Measurements from ENCODE around the gene KRABD2. TPM values are rescaled to one million over a fixed set of nuclear protein-coding genes. Genes with fewer than 3 reads are reported as not detected.

Gene KRABD2

GRCh38 chr17:8337802-8338752 is 38.4 kb downstream of the KRABD2 start:
- Histone ChIP-seq H3K9me3 (replicated peaks) (no peaks in the 10 kb centered on the region), H3K4me1 (peaks cover 1% of the 10 kb centered on the region), H3K27me3 (ENCODE audit: low read depth) (no peaks in the 10 kb centered on the region), H3K27ac (replicated peaks) (no peak overlapping the region), H3K36me3 (no peaks in the 10 kb centered on the region), H3K4me3 (no peak overlapping the region)
- TF ChIP-seq, protein P1, sequence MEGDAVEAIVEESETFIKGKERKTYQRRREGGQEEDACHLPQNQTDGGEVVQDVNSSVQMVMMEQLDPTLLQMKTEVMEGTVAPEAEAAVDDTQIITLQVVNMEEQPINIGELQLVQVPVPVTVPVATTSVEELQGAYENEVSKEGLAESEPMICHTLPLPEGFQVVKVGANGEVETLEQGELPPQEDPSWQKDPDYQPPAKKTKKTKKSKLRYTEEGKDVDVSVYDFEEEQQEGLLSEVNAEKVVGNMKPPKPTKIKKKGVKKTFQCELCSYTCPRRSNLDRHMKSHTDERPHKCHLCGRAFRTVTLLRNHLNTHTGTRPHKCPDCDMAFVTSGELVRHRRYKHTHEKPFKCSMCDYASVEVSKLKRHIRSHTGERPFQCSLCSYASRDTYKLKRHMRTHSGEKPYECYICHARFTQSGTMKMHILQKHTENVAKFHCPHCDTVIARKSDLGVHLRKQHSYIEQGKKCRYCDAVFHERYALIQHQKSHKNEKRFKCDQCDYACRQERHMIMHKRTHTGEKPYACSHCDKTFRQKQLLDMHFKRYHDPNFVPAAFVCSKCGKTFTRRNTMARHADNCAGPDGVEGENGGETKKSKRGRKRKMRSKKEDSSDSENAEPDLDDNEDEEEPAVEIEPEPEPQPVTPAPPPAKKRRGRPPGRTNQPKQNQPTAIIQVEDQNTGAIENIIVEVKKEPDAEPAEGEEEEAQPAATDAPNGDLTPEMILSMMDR (IDR thresholded peaks at IDR 0.05; ENCODE audit: borderline replicate concordance): no peak
- intact Hi-C loops (cut with micrococcal nuclease): no loop called here
- DNase-seq: no peak

DNA sequence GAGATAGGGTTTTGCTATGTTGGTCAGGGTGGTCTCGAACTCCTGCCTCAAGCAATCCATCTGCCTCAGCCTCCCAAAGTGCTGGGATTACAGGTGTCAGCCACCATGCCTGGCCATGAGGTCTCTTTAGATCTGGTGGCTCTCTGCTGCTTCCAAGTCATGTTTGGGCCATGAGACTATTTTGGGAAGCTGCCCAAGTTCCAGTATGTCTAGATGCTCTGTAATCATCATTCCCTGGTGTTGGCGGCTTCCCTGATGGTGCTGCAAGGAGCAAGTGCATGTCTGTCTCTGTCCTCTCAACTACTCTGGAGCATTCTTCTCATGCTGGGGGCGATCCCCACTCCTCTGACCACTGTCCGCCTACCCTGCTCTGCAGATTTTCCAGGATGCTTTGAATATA is 43.2 kb downstream of the KRABD2 start:
- H3K4me3 ChIP-seq: no peak overlapping the region
- no peaks in the 10 kb centered on the region for H3K9me3 ChIP-seq (replicated peaks)
- TF ChIP-seq, protein P1 (IDR thresholded peaks at IDR 0.05; ENCODE audit: borderline replicate concordance): no peak
- peak overlapping the region; percentile 46 for H3K27ac ChIP-seq (replicated peaks)
- intact Hi-C loops (cut with micrococcal nuclease): no loop called here
- no peaks in the 10 kb centered on the region for H3K36me3 ChIP-seq
- DNase-seq: no peak
- no peaks in the 10 kb centered on the region for H3K27me3 ChIP-seq (ENCODE audit: low read depth)
- H3K4me1 ChIP-seq: peaks cover 8% of the 10 kb centered on the region

- Histone ChIP-seq H3K4me3 (no peak overlapping the region), H3K27ac (replicated peaks) (peak overlapping the region; percentile 46), H3K9me3 (replicated peaks) (no peaks in the 10 kb centered on the region), H3K27me3 (ENCODE audit: low read depth) (no peaks in the 10 kb centered on the region), H3K4me1 (peaks cover 8% of the 10 kb centered on the region), H3K36me3 (no peaks in the 10 kb centered on the region)
- TF ChIP-seq, protein P1 (IDR thresholded peaks at IDR 0.05; ENCODE audit: borderline replicate concordance): no peak
- intact Hi-C loops (cut with micrococcal nuclease): no loop called here
- peak; percentile 49 for DNase-seq
These were observed 43.8 kb downstream of the KRABD2 start for GRCh38 chr17:8332688-8333087.

GRCh38 chr17:8332128-8332527 is 44.4 kb downstream of the KRABD2 start:
- peak overlapping the region; percentile 46 for H3K27ac ChIP-seq (replicated peaks)

DNA sequence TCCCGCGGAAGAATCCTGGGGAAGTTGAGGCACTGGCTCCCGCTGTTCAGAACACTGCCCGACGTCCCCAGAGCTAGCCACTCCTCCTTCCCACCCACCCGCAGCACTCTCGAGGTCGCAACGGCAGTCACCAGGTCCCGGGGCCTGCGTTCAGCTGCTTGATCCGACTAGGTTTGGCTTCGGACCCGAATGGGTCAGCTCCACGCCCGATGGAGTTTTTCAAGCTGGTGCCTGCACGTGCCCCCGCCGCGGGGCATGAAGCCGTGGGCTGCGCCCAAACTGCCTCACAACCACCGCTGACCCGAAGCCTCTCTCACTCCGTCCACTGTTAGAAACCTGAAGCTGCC is 49.2 kb downstream of the KRABD2 start:
- Histone ChIP-seq H3K4me3 (peak overlapping the region; percentile 73), H3K9me3 (replicated peaks) (no peaks in the 10 kb centered on the region), H3K4me1 (peaks cover 38% of the 10 kb centered on the region), H3K36me3 (no peaks in the 10 kb centered on the region), H3K27ac (replicated peaks) (peak overlapping the region; percentile 84), H3K27me3 (ENCODE audit: low read depth) (peaks cover 5% of the 10 kb centered on the region)
- TF ChIP-seq, protein P1 (IDR thresholded peaks at IDR 0.05; ENCODE audit: borderline replicate concordance): no peak
- DNase-seq: no peak
- intact Hi-C loops (cut with micrococcal nuclease): no loop called here

More at GRCh38 chr17:8332128-8332527, 44.4 kb downstream of the KRABD2 start:
- TF ChIP-seq, protein P1 (IDR thresholded peaks at IDR 0.05; ENCODE audit: borderline replicate concordance): no peak
- H3K4me1 ChIP-seq: peaks cover 13% of the 10 kb centered on the region
- H3K27me3 ChIP-seq (ENCODE audit: low read depth): no peaks in the 10 kb centered on the region
- no peak overlapping the region for H3K4me3 ChIP-seq
- no peak for DNase-seq
- intact Hi-C loops (cut with micrococcal nuclease): no loop called here
- H3K9me3 ChIP-seq (replicated peaks): no peaks in the 10 kb centered on the region
- H3K36me3 ChIP-seq: no peaks in the 10 kb centered on the region

Other genes with a start within 250 kb of the KRABD2 start
- 109 TPM for gene PER1, start 224.3 kb downstream of the KRABD2 start, total RNA-seq
- gene VAMP2, start 213.8 kb downstream of the KRABD2 start, total RNA-seq: 59.6 TPM
- gene TMEM107, start 200.3 kb downstream of the KRABD2 start, total RNA-seq: 7.9 TPM
- gene BORCS6, start 186.5 kb downstream of the KRABD2 start, total RNA-seq: 8.4 TPM
- gene AURKB, start 166.1 kb downstream of the KRABD2 start, total RNA-seq: 1.2 TPM
- gene CTC1, start 128.6 kb downstream of the KRABD2 start, total RNA-seq: 14.6 TPM
- 9.8 TPM for gene PFAS, start 127.4 kb downstream of the KRABD2 start, total RNA-seq
- 25.6 TPM for gene RANGRF, start 88.0 kb downstream of the KRABD2 start, total RNA-seq
- gene SLC25A35, start 81.3 kb downstream of the KRABD2 start, total RNA-seq: 1.3 TPM
- gene ARHGEF15, start 66.5 kb downstream of the KRABD2 start, total RNA-seq: 19.4 TPM
- gene ODF4, start 36.9 kb downstream of the KRABD2 start, total RNA-seq: not detected
- gene RPL26, start 6.5 kb upstream of the KRABD2 start, total RNA-seq: 960 TPM
- gene RNF222, start 21.1 kb upstream of the KRABD2 start, total RNA-seq: not detected
- gene NDEL1, start 59.2 kb upstream of the KRABD2 start, total RNA-seq: 25.0 TPM

Data from left ventricle myocardium inferior (tissue), 1 donor.